SK-N-SH (cell line): ENCODE data around the gene HFE. TPM values are rescaled to one million over a fixed set of nuclear protein-coding genes. Genes with fewer than 3 reads are reported as not detected.

Source experiments
- CTCF ChIA-PET: fragments of 300-600, 350-600 bp; formaldehyde crosslinking; extraction: SDS; loops from one replicate; lab custom pipeline; 2021; lab: Yijun Ruan, JAX
- POLR2A ChIA-PET: fragments of 350-600 bp; sonication (Branson Sonifier 250); formaldehyde crosslinking; extraction: SDS; loops from one replicate; lab custom pipeline; 2020; ENCODE audit warnings: antibody characterized with exemption, inconsistent platforms; lab: Yijun Ruan, JAX
- DNase-seq: peaks from one replicate; pipeline ENCODE4 v3.0.0; 2012
- H2AFZ ChIP-seq: fragments of 200-600 bp; sonication (generic); 2 replicates; pipeline ENCODE4 v1.8.1; 2016; ENCODE audit warnings: antibody characterized with exemption, mild to moderate bottlenecking, low read depth
- H3F3A ChIP-seq: fragments of 200-600 bp; sonication (generic); replicated peaks from 2 replicates; pipeline ENCODE3; 2016; ENCODE audit warnings: antibody characterized with exemption, mild to moderate bottlenecking; ENCODE audit not compliant: insufficient read depth
- H3K27ac ChIP-seq, 2 experiments: fragments of 200-500 bp in 1 of 2; fragments of 200-600 bp in 1 of 2; sonication (Bioruptor generic) in 1 of 2; sonication (generic), shearing (Covaris generic) in 1 of 2; 2 replicates each; pipeline versions ENCODE4 v1.5.1 to v1.6.1; 2014 to 2016; ENCODE audit warnings: low read depth in 2 of 2, inconsistent platforms in 1 of 2, low read length in 1 of 2, mild to moderate bottlenecking in 1 of 2, mixed read lengths in 1 of 2
- H3K27me3 ChIP-seq: fragments of 200-600 bp; sonication (generic), shearing (Covaris generic); 2 replicates; pipeline ENCODE4 v1.6.1; 2016; ENCODE audit warnings: mixed run types; ENCODE audit not compliant: insufficient read depth
- H3K36me3 ChIP-seq, 2 experiments: fragments of 200-500 bp in 1 of 2; fragments of 200-600 bp in 1 of 2; sonication (Bioruptor generic) in 1 of 2; sonication (generic) in 1 of 2; replicated peaks in 1 of 2; 2 replicates each; pipeline versions ENCODE3 to v1.5.1; 2014 to 2016; ENCODE audit warnings: low read length in 1 of 2, mild to moderate bottlenecking in 1 of 2; ENCODE audit not compliant: insufficient read depth in 2 of 2, control insufficient read depth in 1 of 2
- H3K4me1 ChIP-seq, 2 experiments: fragments of 200-500 bp in 1 of 2; fragments of 200-600 bp in 1 of 2; sonication (Bioruptor generic) in 1 of 2; sonication (generic), shearing (Covaris generic) in 1 of 2; 2 replicates each; pipeline versions ENCODE4 v1.5.1 to v1.6.1; 2014 to 2016; ENCODE audit warnings: low read depth in 1 of 2, low read length in 1 of 2, mixed run types in 1 of 2; ENCODE audit not compliant: insufficient read depth in 2 of 2, control insufficient read depth in 1 of 2
- H3K4me2 ChIP-seq: fragments of 200-600 bp; sonication (generic), shearing (Covaris generic); 2 replicates; pipeline ENCODE4 v1.6.1; 2017; ENCODE audit warnings: mixed run types
- H3K4me3 ChIP-seq, 2 experiments: fragments of 200-500 bp in 1 of 2; fragments of 200-600 bp in 1 of 2; sonication (Bioruptor generic) in 1 of 2; sonication (generic), shearing (Covaris generic) in 1 of 2; 2 replicates each; pipeline versions ENCODE4 v1.5.1 to v1.8.1; 2014 to 2016; ENCODE audit warnings: low read depth in 2 of 2, inconsistent platforms in 1 of 2, low read length in 1 of 2, mild to moderate bottlenecking in 1 of 2, mixed read lengths in 1 of 2, moderate library complexity in 1 of 2
- H3K79me2 ChIP-seq: fragments of 200-600 bp; sonication (generic); 2 replicates; pipeline ENCODE4 v1.8.1; 2017; ENCODE audit warnings: mild to moderate bottlenecking; ENCODE audit not compliant: insufficient read depth
- H3K9ac ChIP-seq: fragments of 200-600 bp; sonication (generic); 2 replicates; pipeline ENCODE4 v1.6.1; 2017; ENCODE audit warnings: mixed run types
- H3K9me2 ChIP-seq: fragments of 200-600 bp; sonication (generic); 2 replicates; pipeline ENCODE4 v1.6.1; 2017; ENCODE audit warnings: mixed run types
- H3K9me3 ChIP-seq: fragments of 200-600 bp; sonication (generic); 2 replicates; pipeline ENCODE4 v1.6.1; 2017; ENCODE audit warnings: mixed run types, mild to moderate bottlenecking, moderate library complexity
- H4K20me1 ChIP-seq: fragments of 200-600 bp; sonication (generic); 2 replicates; pipeline ENCODE4 v1.6.1; 2017; ENCODE audit warnings: mild to moderate bottlenecking, mixed run types; ENCODE audit not compliant: insufficient read depth
- CTCF ChIP-seq: fragments of 200-600 bp; sonication (generic); IDR thresholded peaks from 2 replicates; pipeline ENCODE4 v1.6.1; 2017; ENCODE audit warnings: antibody characterized with exemption, mild to moderate bottlenecking, moderate library complexity
- ELF1 ChIP-seq: IDR thresholded peaks from 2 replicates; pipeline ENCODE4 v1.4.0; 2012
- EP300 ChIP-seq, 2 experiments: IDR thresholded peaks; 2 replicates each; pipeline versions ENCODE4 v1.4.0 to v1.6.1; 2012; ENCODE audit warnings: borderline replicate concordance in 1 of 2, low read depth in 1 of 2, low read length in 1 of 2
- EZH2phosphoT487 ChIP-seq: fragments of 200-600 bp; sonication (generic); IDR thresholded peaks from 2 replicates; pipeline ENCODE4 v1.6.1; 2017; ENCODE audit warnings: low read depth, mixed run types, mild to moderate bottlenecking, antibody characterized with exemption, moderate library complexity, borderline replicate concordance
- FOSL2 ChIP-seq: IDR thresholded peaks from 2 replicates; pipeline ENCODE4 v1.4.0; 2012; ENCODE audit warnings: low read depth, mild to moderate bottlenecking, moderate library complexity, borderline replicate concordance
- FOXJ3 ChIP-seq: sonication (generic); formaldehyde crosslinking; IDR thresholded peaks from 2 replicates; pipeline ENCODE4 v1.5.1; 2020; ENCODE audit warnings: mild to moderate bottlenecking, missing genetic modification reagents
- FOXM1 ChIP-seq: IDR thresholded peaks from 2 replicates; pipeline ENCODE4 v1.4.0; 2012; ENCODE audit warnings: low read depth, mild to moderate bottlenecking
- GABPA ChIP-seq: IDR thresholded peaks from 2 replicates; pipeline ENCODE4 v1.4.0; 2012; ENCODE audit warnings: low read depth, mild to moderate bottlenecking
- JUND ChIP-seq: IDR thresholded peaks from 2 replicates; pipeline ENCODE4 v1.4.0; 2012
- MEF2A ChIP-seq: IDR thresholded peaks from 2 replicates; pipeline ENCODE4 v1.4.0; 2012; ENCODE audit warnings: low read depth, borderline replicate concordance
- MXI1 ChIP-seq: IDR thresholded peaks from 2 replicates; pipeline ENCODE4 v1.6.1; 2012; ENCODE audit warnings: mild to moderate bottlenecking, low read depth, low read length, improper control_type of control experiment
- NFIC ChIP-seq: IDR thresholded peaks from 2 replicates; pipeline ENCODE4 v1.4.0; 2012; ENCODE audit warnings: borderline replicate concordance
- NRF1 ChIP-seq: IDR thresholded peaks from 2 replicates; pipeline ENCODE4 v1.6.1; 2012; ENCODE audit warnings: low read depth, mild to moderate bottlenecking, low read length
- PBX3 ChIP-seq: IDR thresholded peaks from 2 replicates; pipeline ENCODE4; 2012
- RAD21 ChIP-seq: IDR thresholded peaks from 2 replicates; pipeline ENCODE4 v1.6.1; 2012; ENCODE audit warnings: mild to moderate bottlenecking, low read length
- RFX5 ChIP-seq: IDR thresholded peaks from 2 replicates; pipeline ENCODE4 v1.6.1; 2012; ENCODE audit warnings: mild to moderate bottlenecking, improper control_type of control experiment, low read length
- RXRA ChIP-seq: IDR thresholded peaks from 2 replicates; pipeline ENCODE4 v1.4.0; 2012; ENCODE audit warnings: low read depth, mild to moderate bottlenecking, borderline replicate concordance
- SIN3A ChIP-seq: IDR thresholded peaks from 2 replicates; pipeline ENCODE4 v1.6.1; 2012; ENCODE audit warnings: low read depth, mild to moderate bottlenecking, low read length, moderate library complexity, borderline replicate concordance
- SMC3 ChIP-seq: IDR thresholded peaks from 2 replicates; pipeline ENCODE4 v1.6.1; 2012; ENCODE audit warnings: low read depth, low read length, improper control_type of control experiment
- TCF12 ChIP-seq: IDR thresholded peaks from 2 replicates; pipeline ENCODE4 v1.4.0; 2012
- TEAD4 ChIP-seq: IDR thresholded peaks from 2 replicates; pipeline ENCODE4 v1.4.0; 2012; ENCODE audit warnings: mild to moderate bottlenecking, borderline replicate concordance; ENCODE audit not compliant: insufficient read depth
- USF1 ChIP-seq: IDR thresholded peaks from 2 replicates; pipeline ENCODE4 v1.4.0; 2012; ENCODE audit warnings: low read depth, borderline replicate concordance
- USF2 ChIP-seq: fragments of 150-350 bp; IDR thresholded peaks from 2 replicates; pipeline ENCODE4 v1.6.1; 2017; ENCODE audit warnings: antibody characterized with exemption, low read length, low read depth, borderline replicate concordance
- ZBTB33 ChIP-seq: IDR thresholded peaks from 2 replicates; pipeline ENCODE4 v1.4.0; 2012; ENCODE audit warnings: low read depth, borderline replicate concordance
- WGBS: methylation state at CpG from one replicate; pipeline ENCODE4 v1.1.6; 2017; ENCODE audit warnings: low lambda C conversion rate; 5-methylcytosine and 5-hydroxymethylcytosine counted together
- polyA plus RNA-seq, 3 experiments: library from polyadenylated mRNA; depleted of rRNA; stranded (reverse); fragments of >200 nt; gene quantifications; 2 replicates each; pipeline ENCODE4 v1.2.3, GENCODE V29; 2012

HFE gene
- polyA plus RNA-seq, 1 of the 3 experiments (the other 2 are of a cell fraction), result not detected

- no peak overlapping the region for H2AFZ ChIP-seq
- H3K27ac ChIP-seq, result peak overlapping the region; percentile 69 to 85; a peak in 3 of 4 replicates
- H3K36me3 ChIP-seq, result no peaks in the 10 kb centered on the region
- ChIA-PET POLR2A (interaction anchor here (2.7 to 3.1 kb wide), 2 partner anchors 19 to 85 kb away, joined by 19 to 56 read pairs; a partner anchor contains a TSS), CTCF (interaction anchor here (2.1 to 20.9 kb wide), 2 partner anchors 40 kb away, joined by 10 to 660 read pairs; a partner anchor contains a TSS)
- 34% methylated on average over 4 of the region's 4 CpGs for WGBS
- H3K4me1 ChIP-seq, result peaks cover 7 to 17% of the 10 kb centered on the region in 2 experiments
- no peak overlapping the region for H3K4me3 ChIP-seq
- no peaks in the 10 kb centered on the region for H3K27me3 ChIP-seq
- no peak overlapping the region for H3K4me2 ChIP-seq
- H3K9me2 ChIP-seq, result no peaks in the 10 kb centered on the region
- no peak for DNase-seq
- no peaks in the 10 kb centered on the region for H4K20me1 ChIP-seq
- H3K9me3 ChIP-seq, result no peaks in the 10 kb centered on the region
- no peak overlapping the region for H3K9ac ChIP-seq
- no peaks in the 10 kb centered on the region for H3K79me2 ChIP-seq
- no peak for TF ChIP-seq ZBTB33
- TF ChIP-seq SMC3, result no peak
- TF ChIP-seq USF1, result no peak
- peak; percentile 70; the same call in 1 of the 2 replicates for TF ChIP-seq TEAD4
- TF ChIP-seq FOSL2, result peak; percentile 44; the same call in 1 of the 2 replicates
- no peak for TF ChIP-seq FOXM1
- TF ChIP-seq RAD21, result no peak
- TF ChIP-seq EP300 (IDR thresholded peaks at IDR 0.05; ENCODE audit: borderline replicate concordance in 1 of 2, low read depth in 1 of 2, low read length in 1 of 2), result peak in 1 of 2 experiments; percentile 24; a peak in 1 of 4 replicates
- TF ChIP-seq USF2, result no peak
- TF ChIP-seq TCF12, result peak; percentile 37; the same call in 1 of the 2 replicates
- no peak for TF ChIP-seq ELF1
- no peak for TF ChIP-seq NRF1
- TF ChIP-seq PBX3, result no peak
- TF ChIP-seq FOXJ3, result no peak
- TF ChIP-seq MEF2A, result no peak
- no peak for TF ChIP-seq RXRA
- no peak for TF ChIP-seq EZH2phosphoT487
- TF ChIP-seq JUND, result 0 out of 2 replicates have a peak, but pooled peaks have one; percentile 38
- TF ChIP-seq CTCF, result no peak
- TF ChIP-seq SIN3A, result no peak
- TF ChIP-seq MXI1, result no peak
- TF ChIP-seq RFX5, result no peak
- no peak for TF ChIP-seq GABPA
- peak; percentile 72; the same call in 1 of the 2 replicates for TF ChIP-seq NFIC
- H3F3A ChIP-seq, result peaks cover 33% of the 10 kb centered on the region
Observed at GRCh38 chr6:26105842-26106241, 18.6 kb downstream of the HFE start.
